Endothelial cell of hepatic sinusoid (primary cell): ENCODE results near the gene UBB.
"Not testable (repeated sequence)": the region's sequence is repeated elsewhere in the genome, so short reads cannot be mapped to it uniquely, and the experiment has no call there.

Experiments
- in situ Hi-C: cut with HindIII; loops from 2 replicates; pipeline ENCODE4 v1.10.0; 2017; ENCODE audit warnings: low sequenced_read_pairs

UBB gene

GRCh38 chr17:16374146-16374938 is 6.5 kb upstream of the UBB start:
- in situ Hi-C loops = no loop called here

DNA sequence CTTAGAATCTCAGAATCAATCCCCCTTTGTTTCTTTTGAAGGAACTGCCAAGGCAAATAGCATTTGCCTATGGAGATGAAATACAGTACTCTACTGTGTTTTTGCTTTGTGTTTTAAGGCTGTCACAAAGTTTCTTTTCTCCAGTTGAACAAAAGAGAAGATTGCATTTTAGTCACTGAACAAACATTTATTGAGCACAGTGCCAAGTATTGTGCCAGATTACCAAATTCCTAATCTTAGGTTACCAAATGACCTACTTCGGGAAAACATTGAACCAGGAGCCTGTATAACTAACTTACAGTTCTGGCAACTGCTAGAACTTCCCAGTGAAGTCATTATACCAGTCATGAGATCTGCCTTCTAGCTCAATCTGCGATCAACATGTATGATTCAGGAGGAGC is 3.0 kb upstream of the UBB start:
- in situ Hi-C loops = no loop called here

GRCh38 chr17:16378636-16379282 is 2.1 kb upstream of the UBB start:
- in situ Hi-C loops = no loop called here

GRCh38 chr17:16379654-16380053 is 1.2 kb upstream of the UBB start:
- in situ Hi-C loops = no loop called here

GRCh38 chr17:16381496-16381820 is 567 bp downstream of the UBB start:
- in situ Hi-C loops = no loop called here

GRCh38 chr17:16383216-16383615 is 2.3 kb downstream of the UBB start:
- in situ Hi-C loops = no loop called here

- in situ Hi-C loops = no loop called here
Observed at GRCh38 chr17:16383772-16384287, 2.9 kb downstream of the UBB start.

GRCh38 chr17:16384557-16384956 is 3.7 kb downstream of the UBB start:
- in situ Hi-C loops = no loop called here

DNA sequence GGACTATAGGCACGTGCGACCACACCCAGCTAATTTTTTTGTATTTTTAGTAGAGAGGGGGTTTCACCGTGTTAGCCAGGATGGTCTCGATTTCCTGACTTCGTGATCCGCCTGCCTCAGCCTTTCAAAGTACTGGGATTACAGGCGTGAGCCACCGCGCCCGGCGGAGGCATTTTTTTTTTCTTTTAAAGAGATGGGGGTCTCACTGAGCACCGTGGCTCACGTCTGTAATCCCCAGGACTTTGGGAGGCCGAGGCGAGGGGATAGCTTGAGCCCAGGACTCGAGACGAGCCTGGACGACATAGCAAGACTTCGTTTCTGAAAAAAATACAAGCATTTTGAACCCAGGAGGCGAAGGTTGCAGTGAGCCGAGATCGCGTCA is 5.2 kb downstream of the UBB start:
- in situ Hi-C loops = not testable (repeated sequence)

DNA sequence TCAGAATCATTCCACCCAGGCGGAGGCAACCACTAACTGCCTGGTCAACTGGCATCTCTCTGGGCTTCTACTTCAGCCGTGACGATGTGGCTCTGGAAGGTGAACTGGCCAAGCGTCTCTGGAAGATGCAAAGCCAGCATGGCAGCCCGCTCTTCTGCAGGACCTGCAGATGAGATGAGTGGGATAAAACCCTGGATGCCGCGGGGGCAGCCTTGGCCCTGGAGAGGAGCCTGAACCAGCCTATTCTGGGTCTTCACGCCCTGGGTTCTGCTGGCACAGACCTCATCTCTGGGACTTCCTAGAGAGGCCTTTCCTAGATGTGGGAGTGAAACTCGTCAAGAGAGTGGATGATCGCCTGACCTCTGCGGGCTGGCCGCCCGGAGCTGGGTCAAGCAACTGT is 10.6 kb downstream of the UBB start:
- in situ Hi-C loops = no loop called here

DNA sequence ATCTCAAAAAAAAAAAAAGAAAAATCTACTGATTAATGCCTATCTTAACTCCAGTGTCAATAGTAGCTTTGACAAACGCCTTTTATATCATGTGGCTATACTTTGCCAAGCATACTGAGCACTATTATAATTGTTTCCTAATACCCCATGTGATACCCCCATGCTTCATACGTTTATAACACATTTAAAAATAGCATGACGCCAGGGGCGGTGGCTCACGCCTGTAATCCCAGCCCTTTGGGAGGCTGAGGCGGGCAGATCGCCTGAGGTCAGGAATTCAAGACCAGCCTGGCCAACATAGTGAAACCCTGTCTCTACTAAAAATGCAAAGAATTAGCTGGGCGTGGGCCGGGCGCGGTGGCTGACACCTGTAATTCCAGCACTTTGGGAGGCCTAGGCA is 11.6 kb downstream of the UBB start:
- in situ Hi-C loops = not testable (repeated sequence)

GRCh38 chr17:16395887-16396286 is 15.0 kb downstream of the UBB start:
- in situ Hi-C loops = not testable (repeated sequence)

- in situ Hi-C loops = not testable (repeated sequence)
Observed at GRCh38 chr17:16396693-16397092, 15.8 kb downstream of the UBB start.

DNA sequence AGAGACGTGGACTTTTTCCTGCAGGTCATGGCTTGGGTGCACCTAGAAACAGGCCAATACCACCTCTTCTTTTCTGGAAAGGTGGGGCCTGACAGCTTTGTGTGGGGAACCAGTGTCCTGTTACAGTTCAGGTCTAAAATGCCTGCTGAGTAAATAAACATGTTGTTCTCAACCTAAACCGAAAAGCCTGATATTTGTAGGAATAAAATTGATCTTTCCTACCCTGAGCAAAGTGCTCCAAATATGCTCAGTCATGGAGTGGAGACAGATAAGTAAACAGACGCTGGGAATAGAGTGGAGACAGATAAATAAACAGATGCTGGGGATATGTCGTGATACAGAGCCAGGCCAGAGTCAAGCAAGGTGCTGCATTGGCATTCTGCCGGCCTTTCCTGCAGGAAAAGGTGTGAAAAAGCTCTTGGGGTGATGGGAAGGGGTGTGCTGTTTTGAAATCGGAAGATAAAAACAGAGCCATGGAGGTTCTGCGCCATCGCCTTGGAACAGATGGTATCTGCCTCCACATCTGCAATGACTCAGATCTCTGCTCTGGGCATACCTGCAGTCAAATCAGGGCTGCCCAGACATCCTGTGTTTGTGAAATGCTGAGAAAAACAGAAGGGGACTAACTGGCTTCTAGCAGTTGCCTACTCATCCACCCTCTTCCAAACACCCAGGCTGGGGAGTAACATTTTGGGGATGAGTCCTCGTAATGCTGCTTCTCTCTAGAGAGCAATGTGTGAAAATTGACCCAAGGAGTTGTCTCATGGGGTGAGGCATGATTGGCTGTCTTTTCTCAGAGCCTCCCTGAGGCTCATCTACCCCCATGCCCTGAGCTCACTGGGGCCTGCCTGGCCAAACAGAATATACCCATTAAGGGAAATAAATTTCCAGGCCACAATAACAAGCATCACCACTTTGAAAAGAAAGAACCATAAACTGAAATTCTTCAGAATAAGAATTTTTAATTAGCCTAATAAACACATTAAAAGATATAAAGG is 17.7 kb downstream of the UBB start:
- in situ Hi-C loops = no loop called here

DNA sequence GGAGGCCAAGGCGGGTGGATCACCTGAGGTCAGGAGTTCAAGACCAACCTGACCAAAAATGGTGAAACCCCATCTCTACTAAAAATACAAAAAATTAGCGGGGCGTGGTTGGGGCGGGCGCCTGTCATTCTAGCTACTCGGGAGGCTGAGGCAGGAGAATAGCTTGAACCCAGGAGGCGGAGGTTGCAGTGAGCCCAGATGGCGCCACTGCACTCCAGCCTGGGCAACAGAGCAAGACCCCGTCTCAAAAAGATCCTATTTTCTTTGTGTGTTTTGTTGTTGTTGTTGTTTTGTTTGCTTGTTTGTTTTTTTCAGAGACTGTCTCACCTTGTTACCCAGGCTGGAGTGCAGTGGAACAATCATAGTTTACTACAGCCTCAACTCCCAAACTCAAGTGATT is 23.0 kb downstream of the UBB start:
- in situ Hi-C loops = not testable (repeated sequence)

- in situ Hi-C loops = loop anchor here (5.0 kb wide), 1 partner anchor 100 kb away; no protein-coding TSS in a partner anchor
Observed at GRCh38 chr17:16406742-16407674, 26.1 kb downstream of the UBB start.

DNA sequence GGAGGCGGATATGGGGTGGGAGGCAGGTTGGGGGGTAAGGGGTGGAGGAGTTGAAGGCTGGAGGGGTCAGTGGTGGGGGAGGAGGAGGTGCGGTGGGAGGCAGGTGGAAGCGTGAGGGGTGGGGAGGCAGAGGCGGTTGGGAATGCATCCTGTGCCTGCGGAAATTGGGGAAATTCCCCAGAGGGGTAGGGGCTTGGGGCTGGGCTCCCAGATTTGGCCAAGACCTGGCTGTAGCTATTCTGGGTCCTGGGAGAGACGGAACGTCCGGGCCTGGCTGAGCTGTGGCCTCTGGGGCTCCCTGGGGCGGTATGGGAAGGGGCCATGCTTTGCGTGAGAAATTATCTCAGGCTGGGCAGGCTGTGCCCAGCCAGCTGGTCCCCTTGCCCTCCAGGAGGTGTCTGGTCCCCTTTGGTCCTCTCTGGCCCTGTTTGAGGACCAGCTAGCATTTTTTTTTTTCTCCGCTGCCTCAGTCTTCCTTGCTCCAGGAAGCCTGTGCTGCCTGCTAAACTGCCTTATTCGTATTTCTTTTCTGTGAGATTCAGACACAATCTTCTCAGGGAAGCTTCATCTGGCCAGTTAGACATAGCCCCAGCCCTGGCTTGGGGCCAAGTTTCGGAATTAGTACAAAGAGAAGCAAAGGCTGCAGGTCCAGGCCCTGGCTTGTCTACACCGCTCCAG is 27.2 kb downstream of the UBB start:
- in situ Hi-C loops = loop anchor here (5.0 kb wide), 1 partner anchor 99 kb away; no protein-coding TSS in a partner anchor

GRCh38 chr17:16415031-16415924 is 34.4 kb downstream of the UBB start, which contains the start of gene TRPV2:
Gene TRPV2 (plus strand): TSS chr17:16415571. CDS start chr17:16417669, 2,098 bp downstream.
- in situ Hi-C loops = no loop called here
